ENCODE results near the gene IL18. TPM values are rescaled to one million over a fixed set of nuclear protein-coding genes. Genes with fewer than 3 reads are reported as not detected.
"Not testable (repeated sequence)": the region's sequence is repeated elsewhere in the genome, so short reads cannot be mapped to it uniquely, and the experiment has no call there.

The IL18 gene
- total RNA-seq, 2 experiments from 2014 or later, result not detected

GRCh38 chr11:112206071-112206470, 42.2 kb upstream of the IL18 start:
- Histone ChIP-seq H3K27ac (ENCODE audit: low read depth, low read length, poor library complexity, severe bottlenecking) (no peak overlapping the region), H3K79me2 (ENCODE audit: insufficient read depth, low read depth, low read length) (no peaks in the 10 kb centered on the region), H3K4me1 (ENCODE audit: insufficient read depth, low read length, poor library complexity, severe bottlenecking) (no peaks in the 10 kb centered on the region), H4K20me1 (ENCODE audit: insufficient read depth, low read length) (no peaks in the 10 kb centered on the region), H2AFZ (ENCODE audit: low read length) (no peak overlapping the region), H3K4me3 (ENCODE audit: low read depth, low read length, poor library complexity, severe bottlenecking) (no peak overlapping the region), H3K36me3 (ENCODE audit: insufficient read depth, low read length) (no peaks in the 10 kb centered on the region), H3K4me2 (ENCODE audit: low read length) (no peak overlapping the region), H3K9me2 (ENCODE audit: insufficient read depth, low read length) (no peaks in the 10 kb centered on the region), H3K9me3 (ENCODE audit: low read length) (no peaks in the 10 kb centered on the region)
- BruUV-seq (replicated peaks), result no TSS peak
- ChIA-PET CTCF (ENCODE audit: unreplicated experiment) (no interaction called here), POLR2A (interaction anchor here (0.7 kb wide), 1 partner anchor 37 kb away, joined by 3 read pairs; no protein-coding TSS in a partner anchor)
- intact Hi-C loops (cut with micrococcal nuclease; ENCODE audit: unreplicated experiment), result no loop called here
- DNase-seq (ENCODE audit: low spot score), result no peak
- TF ChIP-seq EZH2phosphoT487 (IDR thresholded peaks at IDR 0.05; ENCODE audit: borderline replicate concordance, low read depth, low read length) (no peak), CTCF (conservative IDR thresholded peaks at IDR 0.05; ENCODE audit: low read length) (no peak)

GRCh38 chr11:112200252-112200651, 36.4 kb upstream of the IL18 start:
- intact Hi-C loops (cut with micrococcal nuclease; ENCODE audit: unreplicated experiment), result no loop called here
- no peaks in the 10 kb centered on the region for H3K36me3 ChIP-seq (ENCODE audit: insufficient read depth, low read length)
- H3K9me3 ChIP-seq (ENCODE audit: low read length), result no peaks in the 10 kb centered on the region
- TF ChIP-seq EZH2phosphoT487 (IDR thresholded peaks at IDR 0.05; ENCODE audit: borderline replicate concordance, low read depth, low read length) (no peak), CTCF (conservative IDR thresholded peaks at IDR 0.05; ENCODE audit: low read length) (no peak)
- CTCF ChIA-PET (ENCODE audit: unreplicated experiment), result no interaction called here
- H3K27ac ChIP-seq (ENCODE audit: low read depth, low read length, poor library complexity, severe bottlenecking), result no peak overlapping the region
- H3K4me2 ChIP-seq (ENCODE audit: low read length), result no peak overlapping the region
- no peaks in the 10 kb centered on the region for H4K20me1 ChIP-seq (ENCODE audit: insufficient read depth, low read length)
- no peak overlapping the region for H3K4me3 ChIP-seq (ENCODE audit: low read depth, low read length, poor library complexity, severe bottlenecking)
- POLR2A ChIA-PET, result interaction anchor here (1.3 kb wide), 1 partner anchor 12 kb away, joined by 5 read pairs; no protein-coding TSS in a partner anchor
- H2AFZ ChIP-seq (ENCODE audit: low read length), result no peak overlapping the region
- no peaks in the 10 kb centered on the region for H3K9me2 ChIP-seq (ENCODE audit: insufficient read depth, low read length)
- BruUV-seq (replicated peaks), result no TSS peak
- no peak for DNase-seq (ENCODE audit: low spot score)
- no peaks in the 10 kb centered on the region for H3K4me1 ChIP-seq (ENCODE audit: insufficient read depth, low read length, poor library complexity, severe bottlenecking)
- H3K79me2 ChIP-seq (ENCODE audit: insufficient read depth, low read depth, low read length), result no peaks in the 10 kb centered on the region

- H2AFZ ChIP-seq (ENCODE audit: low read length); H3K4me2 ChIP-seq (ENCODE audit: low read length); H4K20me1 ChIP-seq (ENCODE audit: insufficient read depth, low read length); H3K9me2 ChIP-seq (ENCODE audit: insufficient read depth, low read length); H3K36me3 ChIP-seq (ENCODE audit: insufficient read depth, low read length); intact Hi-C loops (cut with micrococcal nuclease; ENCODE audit: unreplicated experiment); H3K4me3 ChIP-seq (ENCODE audit: low read depth, low read length, poor library complexity, severe bottlenecking); H3K9me3 ChIP-seq (ENCODE audit: low read length); DNase-seq (ENCODE audit: low spot score); H3K27ac ChIP-seq (ENCODE audit: low read depth, low read length, poor library complexity, severe bottlenecking); H3K79me2 ChIP-seq (ENCODE audit: insufficient read depth, low read depth, low read length); H3K4me1 ChIP-seq (ENCODE audit: insufficient read depth, low read length, poor library complexity, severe bottlenecking); CTCF ChIA-PET (ENCODE audit: unreplicated experiment); BruUV-seq (replicated peaks): not testable (repeated sequence)
- POLR2A ChIA-PET, result interaction anchor here (0.6 to 1.3 kb wide), 2 partner anchors 11 to 24 kb away, joined by 4 to 5 read pairs; no protein-coding TSS in a partner anchor
Measured at GRCh38 chr11:112199101-112199500, 35.2 kb upstream of the IL18 start.

Data from OCI-LY7 (cell line).